NCI-H2227 treated with DMSO at 0.1 percent for 48 hours (cell line): ENCODE data around the gene MT1HL1.

Experiments
- DNase-seq: peaks from one replicate; lab custom pipeline; 2025; lab: John Stamatoyannopoulos, UW

The MT1HL1 gene

GRCh38 chr1:237004116-237004515 lies at the start of gene MT1HL1:
TSS of gene MT1HL1 (minus strand) at chr1:237004441. CDS start at chr1:237004372, 69 bp downstream.
- no peak for DNase-seq

GRCh38 chr1:237050915-237051314 lies 46.7 kb upstream of the MT1HL1 start:
- no peak for DNase-seq

GRCh38 chr1:237050185-237050584 lies 45.9 kb upstream of the MT1HL1 start:
- DNase-seq: no peak

- no peak for DNase-seq
Measured at GRCh38 chr1:237048803-237049202, 44.6 kb upstream of the MT1HL1 start.

DNA sequence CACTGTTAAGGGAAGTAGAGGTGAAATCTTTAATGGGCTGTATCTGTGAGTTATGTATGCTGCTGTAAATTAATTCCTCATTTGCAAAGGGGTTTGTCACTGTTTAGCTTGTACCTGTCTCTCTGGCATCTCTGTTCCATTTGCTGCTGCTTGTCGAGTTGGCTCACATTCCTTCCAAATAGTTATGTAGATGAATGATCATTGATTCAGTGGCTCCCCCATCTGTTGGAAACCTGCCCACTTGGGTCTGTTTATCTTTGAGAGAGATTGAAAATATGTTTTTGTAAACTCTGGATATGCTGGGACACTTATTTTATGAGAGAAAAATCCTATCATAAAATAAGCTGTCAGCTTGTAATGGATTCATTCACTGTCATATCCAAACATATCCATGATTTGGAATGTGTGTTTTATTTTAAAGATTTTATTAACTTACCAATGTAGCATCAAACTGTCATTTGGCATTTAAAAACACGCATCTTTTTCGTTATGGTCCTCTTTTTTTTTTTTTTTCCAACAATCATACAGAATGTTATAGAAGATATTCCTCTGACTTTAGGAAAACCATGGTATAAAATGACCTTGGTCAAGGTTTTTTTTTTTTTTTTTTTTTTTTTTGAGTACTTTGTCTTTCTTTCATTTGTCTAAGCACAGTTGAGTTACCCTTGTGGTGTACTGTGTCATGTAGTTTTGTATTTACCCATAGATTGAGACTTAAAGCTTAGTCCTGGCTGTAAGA lies 41.2 kb upstream of the MT1HL1 start:
- DNase-seq: no peak

DNA sequence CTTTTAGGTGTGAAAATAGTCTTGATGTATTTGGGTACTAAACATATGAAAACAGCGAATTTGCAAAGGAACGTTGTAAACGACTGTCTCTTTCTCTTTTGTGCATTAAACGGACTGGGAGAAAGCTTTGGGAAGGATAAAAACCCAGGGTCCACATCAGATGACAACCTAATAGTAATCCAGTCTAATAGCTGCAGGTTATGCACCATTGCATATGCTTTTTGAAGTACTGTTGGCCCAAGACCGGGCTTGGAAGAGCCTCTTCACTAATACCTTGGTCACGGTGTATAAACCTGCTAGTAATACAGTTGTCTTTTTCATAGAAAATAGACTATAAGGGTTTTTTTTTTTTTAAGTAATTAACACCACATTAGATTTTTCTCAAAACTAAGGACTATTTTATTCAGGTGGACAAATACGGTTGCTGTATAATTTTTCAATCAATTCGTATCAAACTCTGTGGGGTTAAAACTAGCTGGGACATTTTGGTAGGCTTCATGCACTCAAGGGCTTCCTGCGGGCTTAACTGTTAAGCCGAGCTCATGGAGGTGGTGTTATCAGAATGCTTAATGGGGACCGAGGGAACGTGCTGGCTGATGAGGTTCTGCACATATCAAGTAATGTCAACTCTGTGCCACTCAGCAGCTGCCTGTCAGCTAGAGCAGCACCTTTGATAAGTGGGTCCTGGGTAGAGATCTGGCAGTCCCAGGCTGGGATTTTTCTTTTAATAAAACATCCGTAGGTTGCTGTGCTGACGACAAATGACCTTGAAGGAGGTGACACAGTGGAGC lies 39.8 kb upstream of the MT1HL1 start:
- DNase-seq: no peak

DNA sequence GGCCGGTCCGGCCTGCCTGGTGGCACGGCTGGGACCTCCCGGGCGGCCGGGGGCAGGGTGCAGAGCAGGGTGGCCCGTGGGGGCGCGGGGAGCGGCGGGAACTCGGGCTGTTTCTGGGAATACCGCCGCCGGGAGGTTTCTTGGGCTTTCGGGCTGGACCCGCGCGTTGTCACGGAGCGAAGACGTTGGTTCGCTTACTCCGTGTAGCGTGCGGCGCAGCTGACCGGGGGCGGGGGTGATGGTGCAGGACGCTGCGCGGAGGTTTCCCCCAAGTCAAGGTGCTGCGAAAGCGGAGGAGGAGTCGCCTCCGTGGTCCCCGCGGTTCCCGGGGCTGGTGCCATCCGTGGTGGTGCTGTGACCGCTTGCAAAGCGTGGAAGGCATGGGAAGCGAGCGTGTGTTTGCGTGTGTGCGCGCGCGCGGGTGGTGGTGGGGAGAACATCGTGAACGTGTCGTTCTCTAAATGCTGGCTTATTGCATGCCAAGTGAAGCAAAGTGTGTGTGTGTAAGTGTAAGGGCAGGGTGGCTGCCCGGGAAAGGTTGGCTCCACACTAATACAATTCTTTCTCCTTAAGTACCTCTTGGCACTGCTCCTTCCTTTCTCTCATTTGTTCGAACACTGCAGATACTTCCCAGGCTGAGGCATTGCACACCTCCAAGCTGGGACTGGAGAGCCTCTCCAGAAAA lies 38.8 kb upstream of the MT1HL1 start:
- DNase-seq: no peak

GRCh38 chr1:237042526-237042891 lies 38.3 kb upstream of the MT1HL1 start:
- DNase-seq: no peak

- no peak for DNase-seq
Measured at GRCh38 chr1:237041795-237042525, 37.7 kb upstream of the MT1HL1 start, which contains the start of gene RYR2. TSS of gene RYR2 (plus strand) at chr1:237042184. CDS start at chr1:237042522, 338 bp downstream.

- no peak for DNase-seq
Measured at GRCh38 chr1:237041461-237041794, 37.2 kb upstream of the MT1HL1 start.

- no peak for DNase-seq
Measured at GRCh38 chr1:237040823-237041222, 36.6 kb upstream of the MT1HL1 start.

GRCh38 chr1:237038211-237038610 lies 34.0 kb upstream of the MT1HL1 start:
- DNase-seq: no peak

DNA sequence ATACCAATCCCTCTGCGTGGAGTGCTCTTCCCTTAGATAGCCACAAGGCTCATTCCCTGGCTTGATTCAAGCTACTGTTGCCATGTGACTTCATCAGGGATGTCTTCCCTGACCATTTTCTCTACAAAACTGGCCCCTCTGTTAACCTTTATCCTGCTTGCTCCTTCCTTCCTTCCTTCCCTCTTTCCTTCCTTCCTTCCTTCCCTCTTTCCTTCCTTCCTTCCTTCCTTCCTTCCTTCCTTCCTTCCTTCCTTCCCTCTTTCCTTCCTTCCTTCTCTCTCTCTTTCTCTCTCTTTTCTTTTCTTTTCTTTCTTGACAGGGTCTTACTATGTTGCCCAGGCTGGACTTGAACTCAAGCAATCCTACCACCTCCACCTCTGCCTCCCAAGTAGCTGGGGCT lies 31.5 kb upstream of the MT1HL1 start:
- DNase-seq: no peak

DNA sequence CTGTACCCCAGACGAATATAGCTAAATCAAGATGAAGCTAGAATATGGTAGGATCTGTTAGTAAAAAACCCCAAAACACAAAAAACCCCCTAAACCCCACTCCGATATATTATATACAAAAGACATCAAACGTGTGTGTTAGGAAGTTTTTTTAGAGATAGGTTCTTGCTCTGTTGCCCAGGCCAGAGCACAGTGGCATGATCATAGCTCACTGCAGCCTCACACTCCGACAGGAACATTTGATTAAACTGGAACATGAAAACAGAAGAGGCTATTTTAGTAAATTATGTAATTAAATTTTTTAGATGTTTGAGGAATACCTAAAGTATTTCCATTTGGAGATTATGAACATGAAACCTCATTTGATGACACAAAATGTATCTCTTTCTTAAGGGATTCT lies 29.6 kb upstream of the MT1HL1 start:
- DNase-seq: no peak

- no peak for DNase-seq
Measured at GRCh38 chr1:237033061-237033460, 28.8 kb upstream of the MT1HL1 start.

DNA sequence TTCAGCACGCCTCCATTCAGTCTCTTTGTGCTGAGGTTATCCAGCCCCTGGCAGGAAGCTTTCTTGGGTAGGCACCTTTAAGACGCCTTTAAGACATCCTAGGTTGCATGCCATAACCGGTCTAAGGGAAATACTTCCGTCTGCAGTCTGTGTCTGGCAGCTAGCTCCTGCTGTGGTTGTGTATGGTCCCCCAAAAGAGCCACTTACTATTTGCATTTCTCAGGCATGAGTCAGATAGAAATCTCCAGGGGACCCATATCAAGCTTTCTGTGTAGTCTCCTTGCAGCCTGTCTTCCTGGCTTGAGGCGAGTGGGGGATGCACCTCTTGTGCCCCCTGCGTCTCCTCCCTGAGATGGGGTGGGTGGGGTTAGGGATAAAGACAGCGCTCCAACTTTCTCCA lies 27.8 kb upstream of the MT1HL1 start:
- DNase-seq: no peak

GRCh38 chr1:237031480-237031879 lies 27.2 kb upstream of the MT1HL1 start:
- no peak for DNase-seq

DNA sequence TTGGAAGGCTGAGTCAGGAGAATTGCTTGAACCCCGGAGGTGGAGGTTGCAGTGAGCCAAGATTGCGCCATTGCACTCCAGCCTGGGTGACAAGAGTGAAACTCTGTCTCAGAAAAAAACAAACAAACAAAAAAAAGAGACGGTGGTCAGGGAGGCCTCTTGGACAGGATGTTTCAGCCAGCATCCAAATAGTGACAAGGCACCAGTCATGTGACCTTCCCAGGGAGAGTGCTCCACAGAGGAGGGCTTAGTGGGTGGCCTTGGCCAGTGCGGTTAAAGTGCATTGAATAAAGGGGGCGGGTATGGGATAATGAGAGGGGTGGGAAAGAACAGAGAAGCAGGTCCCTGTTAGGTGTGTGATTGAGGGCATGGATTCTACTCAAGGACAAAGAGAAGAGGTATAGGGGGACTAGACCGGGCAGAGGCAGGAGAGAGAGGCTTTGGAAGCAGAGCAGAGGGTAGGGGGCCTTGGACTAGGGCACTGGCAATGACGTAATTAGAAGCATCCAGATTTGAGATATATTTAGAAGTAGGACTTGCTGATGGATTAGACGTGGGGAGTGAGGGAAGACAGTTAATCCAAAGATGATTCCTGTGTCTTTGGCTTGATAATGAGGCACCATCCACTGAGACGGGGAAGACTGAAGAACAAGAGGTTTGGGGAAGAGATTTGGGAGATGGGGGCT lies 25.8 kb upstream of the MT1HL1 start:
- no peak for DNase-seq

DNA sequence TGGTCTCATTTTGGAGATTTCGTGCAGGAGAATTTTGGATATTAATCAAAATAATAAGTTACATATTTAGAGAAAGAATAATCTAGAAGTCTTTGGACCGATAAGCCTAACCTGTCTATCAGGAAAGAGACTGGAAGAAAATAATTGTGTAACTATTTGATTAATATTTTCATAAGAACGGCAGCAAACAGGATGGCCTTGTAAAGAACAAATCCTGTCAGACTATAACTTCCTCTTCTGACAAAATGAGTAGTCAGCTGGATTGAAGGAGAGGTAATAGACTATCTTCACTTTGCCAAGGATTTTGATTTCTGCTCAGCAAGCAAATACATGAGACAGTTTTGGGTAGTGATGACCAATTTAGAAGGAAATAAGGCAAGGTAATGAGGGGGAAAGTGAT lies 25.0 kb upstream of the MT1HL1 start:
- no peak for DNase-seq

DNA sequence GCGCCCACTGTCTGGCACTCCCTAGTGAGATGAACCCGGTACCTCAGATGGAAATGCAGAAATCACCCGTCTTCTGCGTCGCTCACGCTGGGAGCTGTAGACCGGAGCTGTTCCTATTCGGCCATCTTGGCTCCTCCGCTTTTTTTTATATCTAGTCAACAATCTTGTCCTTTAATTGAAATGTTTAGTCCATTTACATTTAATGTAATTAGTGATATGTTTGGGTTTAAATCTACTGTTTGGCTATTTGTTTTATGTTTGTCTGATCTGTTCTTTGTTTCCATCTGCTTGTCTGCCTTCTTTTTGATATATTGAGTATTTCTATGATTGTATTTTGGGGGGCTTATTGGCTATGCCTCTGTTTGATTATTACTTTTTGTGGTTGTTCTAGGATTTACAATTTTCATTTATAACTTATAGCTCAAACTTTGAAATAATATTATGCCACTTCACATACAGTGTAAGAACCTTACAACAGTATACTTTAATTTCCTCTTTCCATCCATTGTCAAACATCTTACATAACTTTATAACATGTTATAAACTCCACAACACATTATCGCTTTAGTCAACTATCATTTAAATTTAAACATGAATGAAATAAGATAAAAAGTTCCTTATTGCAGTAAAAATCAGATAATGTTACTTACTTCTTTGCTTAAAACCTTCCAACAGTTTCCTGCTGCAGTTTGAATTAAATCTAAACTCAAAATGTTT lies 21.3 kb upstream of the MT1HL1 start:
- no peak for DNase-seq

- DNase-seq: no peak
Measured at GRCh38 chr1:237018896-237019295, 14.7 kb upstream of the MT1HL1 start.
